Karpas-422 (cell line): Measurements from ENCODE around the gene EIF6. TPM values are rescaled to one million over a fixed set of nuclear protein-coding genes. Genes with fewer than 3 reads are reported as not detected.

Experiments
- DNase-seq: peaks from one replicate; pipeline ENCODE4 v3.0.0-alpha.2; 2015
- H2AFZ ChIP-seq: fragments of 200-600 bp; sonication (generic); 2 replicates; pipeline ENCODE4 v1.6.1; 2014; ENCODE audit warnings: antibody characterized with exemption, low read length, mixed read lengths
- H3K27ac ChIP-seq: fragments of 200-600 bp; sonication (generic); 2 replicates; pipeline ENCODE4 v1.5.1; 2014; ENCODE audit warnings: mild to moderate bottlenecking, low read length, moderate library complexity
- H3K27me3 ChIP-seq: fragments of 200-600 bp; sonication (generic); 2 replicates; pipeline ENCODE4 v1.6.1; 2014; ENCODE audit warnings: low read length, mixed read lengths
- H3K36me3 ChIP-seq: fragments of 200-600 bp; sonication (generic); 2 replicates; pipeline ENCODE4 v1.6.1; 2014; ENCODE audit warnings: low read length, mixed read lengths; ENCODE audit not compliant: insufficient read depth
- H3K4me1 ChIP-seq: fragments of 200-600 bp; sonication (generic); 2 replicates; pipeline ENCODE4 v1.6.1; 2014; ENCODE audit warnings: mild to moderate bottlenecking, low read length, mixed read lengths
- H3K4me2 ChIP-seq: fragments of 200-600 bp; sonication (generic); 2 replicates; pipeline ENCODE4 v1.6.1; 2014; ENCODE audit warnings: low read length, low read depth, mild to moderate bottlenecking; ENCODE audit not compliant: poor library complexity, severe bottlenecking
- H3K4me3 ChIP-seq: fragments of 200-600 bp; sonication (generic); 2 replicates; pipeline ENCODE4 v1.5.1; 2014; ENCODE audit warnings: mild to moderate bottlenecking, antibody characterized with exemption, low read length, mixed read lengths
- H3K79me2 ChIP-seq: fragments of 200-600 bp; sonication (generic); 2 replicates; pipeline ENCODE4 v1.6.1; 2014; ENCODE audit warnings: mild to moderate bottlenecking, low read length, mixed read lengths
- H3K9ac ChIP-seq: fragments of 200-600 bp; sonication (generic); 2 replicates; pipeline ENCODE4 v1.6.0; 2014; ENCODE audit warnings: low read length
- H3K9me2 ChIP-seq: fragments of 200-600 bp; sonication (generic), shearing (Covaris generic); replicated peaks from 2 replicates; pipeline ENCODE4 v1.6.0; 2014; ENCODE audit warnings: mild to moderate bottlenecking, low read length, moderate library complexity; ENCODE audit not compliant: insufficient read depth
- H3K9me3 ChIP-seq: fragments of 300-700, 200-600 bp; sonication (generic); 2 replicates; pipeline ENCODE4 v1.6.1; 2014; ENCODE audit warnings: low read length, mixed read lengths
- H4K20me1 ChIP-seq: fragments of 200-600 bp; sonication (generic); 2 replicates; pipeline ENCODE4 v1.6.1; 2014; ENCODE audit warnings: mild to moderate bottlenecking, antibody characterized with exemption, low read length, low read depth; ENCODE audit not compliant: insufficient read depth
- total RNA-seq: library from RNA; depleted of rRNA; stranded (reverse); fragments of >200 nt; shearing (Covaris generic); gene quantifications from 2 replicates; pipeline ENCODE4 v1.2.3, GENCODE V29; 2014; ENCODE audit warnings: low replicate concordance; rRNA removed

The EIF6 gene
- total RNA-seq, 1 experiment from 2014 or later = 150 TPM

DNA sequence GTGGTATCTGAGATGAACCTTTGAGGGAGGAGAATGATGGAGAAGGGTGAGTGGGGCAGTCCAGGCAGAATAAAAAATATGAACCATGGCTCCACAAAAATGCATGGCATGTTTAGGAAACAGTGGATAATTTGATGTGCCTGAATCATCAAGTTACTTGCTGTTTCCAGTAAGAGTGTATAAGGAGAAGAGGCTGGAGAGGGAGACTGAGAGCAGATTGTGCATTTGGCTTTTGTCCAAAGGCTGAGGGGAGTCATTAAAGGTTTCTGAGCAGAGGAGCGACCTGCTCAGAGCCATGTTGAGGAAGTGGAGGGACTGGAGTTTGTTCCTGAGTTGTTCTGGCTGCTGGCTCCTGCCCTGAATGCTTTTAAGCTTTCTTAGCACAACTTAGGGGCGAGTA, 52.0 kb downstream of the EIF6 start:
- H4K20me1 ChIP-seq = no peaks in the 10 kb centered on the region
- no peaks in the 10 kb centered on the region for H3K36me3 ChIP-seq
- H3K9ac ChIP-seq = no peak overlapping the region
- H3K9me2 ChIP-seq = no peaks in the 10 kb centered on the region
- no peak overlapping the region for H2AFZ ChIP-seq
- H3K27me3 ChIP-seq = no peaks in the 10 kb centered on the region
- no peak overlapping the region for H3K4me2 ChIP-seq
- H3K9me3 ChIP-seq = no peaks in the 10 kb centered on the region
- H3K4me1 ChIP-seq = no peaks in the 10 kb centered on the region
- no peak for DNase-seq
- no peak overlapping the region for H3K27ac ChIP-seq
- no peaks in the 10 kb centered on the region for H3K79me2 ChIP-seq
- no peak overlapping the region for H3K4me3 ChIP-seq

Other genes with a start within 250 kb of the EIF6 start
- gene TRPC4AP, start 192.0 kb downstream of the EIF6 start, total RNA-seq = 30.3 and 41.3 TPM in 2 replicates
- 24.9 and 28.5 TPM in 2 replicates for gene EDEM2, start 137.4 kb downstream of the EIF6 start, total RNA-seq
- gene PROCR, start 112.7 kb downstream of the EIF6 start, total RNA-seq = not detected in 2 replicates
- gene MMP24, start 58.1 kb downstream of the EIF6 start, total RNA-seq = 0.36 and 0.60 TPM in 2 replicates
- gene MMP24OS, start 6.7 kb downstream of the EIF6 start, total RNA-seq = 12.4 and 17.1 TPM in 2 replicates
- not detected in 2 replicates for gene FAM83C, start 7.7 kb upstream of the EIF6 start, total RNA-seq
- gene UQCC1, start 127.2 kb upstream of the EIF6 start, total RNA-seq = 49.5 and 55.1 TPM in 2 replicates
- not detected in 2 replicates for gene GDF5, start 153.5 kb upstream of the EIF6 start, total RNA-seq
- gene CEP250, start 170.8 kb upstream of the EIF6 start, total RNA-seq = 10.2 and 42.8 TPM in 2 replicates
- not detected in 2 replicates for gene C20orf173, start 244.9 kb upstream of the EIF6 start, total RNA-seq